PFSK-1 (cell line): Measurements from ENCODE around the gene EMX1.

Source experiments
- FOXP2 ChIP-seq: optimal IDR thresholded peaks from 2 replicates; pipeline ENCODE3; 2011; ENCODE audit warnings: borderline replicate concordance, control low read depth, inconsistent platforms; ENCODE audit not compliant: insufficient read depth; ENCODE audit errors: extremely low read length, extremely low read depth
- POLR2AphosphoS5 ChIP-seq: IDR thresholded peaks from 2 replicates; pipeline ENCODE4 v1.6.1; 2012; ENCODE audit warnings: low read depth, mild to moderate bottlenecking, control low read depth, low read length, moderate library complexity
- SIN3A ChIP-seq: IDR thresholded peaks from 2 replicates; pipeline ENCODE4 v1.6.1; 2012; ENCODE audit warnings: mild to moderate bottlenecking, low read length, moderate library complexity, borderline replicate concordance; ENCODE audit not compliant: insufficient read depth
- TAF1 ChIP-seq: IDR thresholded peaks from 2 replicates; pipeline ENCODE4 v1.6.1; 2012; ENCODE audit warnings: low read length, control low read depth, borderline replicate concordance; ENCODE audit not compliant: insufficient read depth
- TF ChIP-seq, protein P1 (sequence below), 2 experiments: IDR thresholded peaks; 2 replicates each; pipeline versions ENCODE4 v1.6.1 to v1.8.0; 2011 to 2012; ENCODE audit warnings: low read depth in 2 of 2, low read length in 2 of 2, control low read depth in 1 of 2, inconsistent platforms in 1 of 2, mild to moderate bottlenecking in 1 of 2, moderate library complexity in 1 of 2; ENCODE audit not compliant: insufficient read depth in 1 of 2

The EMX1 gene

DNA sequence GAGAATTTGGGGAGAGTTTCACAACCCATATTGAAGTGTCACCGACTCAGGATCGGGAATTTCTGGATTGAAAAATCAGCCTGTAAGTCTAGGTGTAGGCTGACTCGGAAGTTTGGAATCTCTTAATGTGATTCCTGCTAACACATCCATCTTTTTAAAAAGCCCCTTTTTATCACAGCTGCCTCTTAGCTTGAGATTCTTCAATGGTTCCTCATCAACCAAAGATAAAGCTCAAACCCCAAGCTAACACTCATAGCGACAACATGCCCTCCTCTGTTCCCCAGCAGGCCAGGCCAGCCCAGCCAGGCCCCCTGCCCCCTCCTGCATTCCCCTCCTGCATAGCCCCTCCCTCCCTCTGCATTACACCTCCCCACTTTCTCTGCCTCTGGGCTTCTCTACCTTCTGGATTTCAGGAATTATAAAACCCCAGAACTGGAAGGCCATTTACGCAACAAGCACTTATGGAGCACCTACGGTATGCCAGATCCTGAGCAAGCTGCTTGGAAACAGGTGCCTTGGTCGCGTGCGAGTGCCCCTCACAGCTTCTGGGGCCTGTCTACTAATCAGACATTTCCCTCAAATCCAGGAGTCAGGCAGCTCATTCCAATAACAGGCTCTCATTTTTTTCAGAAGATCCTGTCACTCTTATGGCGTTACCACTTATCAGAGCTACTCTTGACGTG lies 63.4 kb downstream of the EMX1 start:
- TF ChIP-seq POLR2AphosphoS5 (no peak), TAF1 (no peak), SIN3A (no peak), FOXP2 (no peak)
- TF ChIP-seq, protein P1, sequence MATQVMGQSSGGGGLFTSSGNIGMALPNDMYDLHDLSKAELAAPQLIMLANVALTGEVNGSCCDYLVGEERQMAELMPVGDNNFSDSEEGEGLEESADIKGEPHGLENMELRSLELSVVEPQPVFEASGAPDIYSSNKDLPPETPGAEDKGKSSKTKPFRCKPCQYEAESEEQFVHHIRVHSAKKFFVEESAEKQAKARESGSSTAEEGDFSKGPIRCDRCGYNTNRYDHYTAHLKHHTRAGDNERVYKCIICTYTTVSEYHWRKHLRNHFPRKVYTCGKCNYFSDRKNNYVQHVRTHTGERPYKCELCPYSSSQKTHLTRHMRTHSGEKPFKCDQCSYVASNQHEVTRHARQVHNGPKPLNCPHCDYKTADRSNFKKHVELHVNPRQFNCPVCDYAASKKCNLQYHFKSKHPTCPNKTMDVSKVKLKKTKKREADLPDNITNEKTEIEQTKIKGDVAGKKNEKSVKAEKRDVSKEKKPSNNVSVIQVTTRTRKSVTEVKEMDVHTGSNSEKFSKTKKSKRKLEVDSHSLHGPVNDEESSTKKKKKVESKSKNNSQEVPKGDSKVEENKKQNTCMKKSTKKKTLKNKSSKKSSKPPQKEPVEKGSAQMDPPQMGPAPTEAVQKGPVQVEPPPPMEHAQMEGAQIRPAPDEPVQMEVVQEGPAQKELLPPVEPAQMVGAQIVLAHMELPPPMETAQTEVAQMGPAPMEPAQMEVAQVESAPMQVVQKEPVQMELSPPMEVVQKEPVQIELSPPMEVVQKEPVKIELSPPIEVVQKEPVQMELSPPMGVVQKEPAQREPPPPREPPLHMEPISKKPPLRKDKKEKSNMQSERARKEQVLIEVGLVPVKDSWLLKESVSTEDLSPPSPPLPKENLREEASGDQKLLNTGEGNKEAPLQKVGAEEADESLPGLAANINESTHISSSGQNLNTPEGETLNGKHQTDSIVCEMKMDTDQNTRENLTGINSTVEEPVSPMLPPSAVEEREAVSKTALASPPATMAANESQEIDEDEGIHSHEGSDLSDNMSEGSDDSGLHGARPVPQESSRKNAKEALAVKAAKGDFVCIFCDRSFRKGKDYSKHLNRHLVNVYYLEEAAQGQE (IDR thresholded peaks at IDR 0.05; ENCODE audit: insufficient read depth in 1 of 2, low read depth in 2 of 2, low read length in 2 of 2): no peak

DNA sequence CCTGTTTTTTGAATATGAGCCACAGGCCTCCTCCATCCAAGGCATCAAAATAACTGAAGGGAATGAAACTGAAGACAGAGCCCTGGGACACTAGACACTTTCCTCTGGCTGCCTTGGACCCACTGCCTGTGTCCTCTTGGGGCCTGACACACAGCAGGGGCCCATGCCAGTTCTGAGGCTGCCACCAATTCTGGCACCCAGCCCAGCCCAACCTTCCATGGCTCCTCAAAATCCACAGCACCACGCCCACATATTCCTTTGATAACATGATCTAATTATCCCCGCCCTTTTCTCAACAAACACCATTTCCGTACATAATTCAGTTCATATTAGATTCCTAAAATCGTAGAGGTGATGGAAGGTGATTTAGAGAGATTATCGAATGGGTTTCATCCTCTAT lies 64.2 kb downstream of the EMX1 start:
- TF ChIP-seq TAF1 (no peak), FOXP2 (no peak), SIN3A (no peak), POLR2AphosphoS5 (no peak)
- TF ChIP-seq, protein P1 (IDR thresholded peaks at IDR 0.05; ENCODE audit: insufficient read depth in 1 of 2, low read depth in 2 of 2, low read length in 2 of 2): no peak

DNA sequence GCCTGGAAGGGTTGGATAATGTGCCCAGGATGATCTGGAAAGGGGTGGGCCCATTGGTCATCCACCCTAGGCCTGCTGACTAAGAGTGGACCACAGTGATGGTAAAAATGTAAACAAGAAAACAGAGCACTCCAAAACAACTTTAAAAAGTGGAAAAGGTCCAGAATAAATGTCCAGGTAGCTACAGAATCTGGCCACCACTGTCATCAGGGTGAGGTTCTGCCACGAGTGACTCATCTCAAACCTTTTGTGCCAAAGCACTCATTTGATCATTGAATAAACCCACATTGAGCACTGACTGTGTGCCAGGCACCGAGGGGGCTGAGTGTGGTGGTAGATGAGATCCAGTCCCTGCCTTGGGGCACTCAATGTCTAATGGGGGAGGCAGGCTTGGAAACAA lies 64.9 kb downstream of the EMX1 start:
- TF ChIP-seq, protein P1 (IDR thresholded peaks at IDR 0.05; ENCODE audit: insufficient read depth in 1 of 2, low read depth in 2 of 2, low read length in 2 of 2): no peak
- TF ChIP-seq FOXP2 (no peak), TAF1 (no peak), POLR2AphosphoS5 (no peak), SIN3A (no peak)

DNA sequence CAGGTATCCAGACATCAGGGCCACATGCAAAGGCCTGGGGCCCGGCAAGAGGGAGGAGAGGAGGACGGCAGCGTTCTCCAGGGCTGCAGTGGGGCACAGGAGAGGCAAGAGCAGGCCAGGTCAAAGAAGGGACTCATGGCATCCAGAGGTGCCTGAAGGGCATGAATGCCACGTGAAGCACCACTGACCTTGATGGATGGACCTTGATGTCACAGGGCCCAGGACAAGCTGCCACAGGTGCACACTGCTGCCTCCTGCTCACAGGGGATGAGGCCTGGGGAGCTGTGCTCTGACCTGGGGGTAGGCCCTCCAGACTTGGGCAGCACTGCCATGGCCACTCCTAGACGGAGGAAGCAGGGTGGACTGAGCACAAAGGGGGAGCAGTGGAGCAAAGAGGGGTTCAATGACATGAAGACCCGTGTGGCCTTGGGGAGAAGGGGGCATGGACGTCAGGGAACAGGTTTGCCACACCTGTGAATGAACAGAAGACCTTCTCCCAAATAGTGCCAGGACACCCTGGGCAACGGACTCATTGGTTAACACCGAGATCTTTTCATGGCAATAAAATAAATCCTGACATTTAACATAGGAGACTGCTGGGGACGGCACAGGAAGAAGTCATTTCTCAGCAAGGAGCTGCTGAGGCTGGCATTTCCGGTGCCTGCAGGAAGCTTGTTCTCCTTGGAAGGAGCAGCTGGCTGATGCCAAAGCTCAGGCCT lies 65.6 kb downstream of the EMX1 start:
- TF ChIP-seq POLR2AphosphoS5 (no peak), TAF1 (no peak), FOXP2 (no peak), SIN3A (no peak)
- TF ChIP-seq, protein P1 (IDR thresholded peaks at IDR 0.05; ENCODE audit: insufficient read depth in 1 of 2, low read depth in 2 of 2, low read length in 2 of 2): no peak
